ENCODE results near the gene EHD3. TPM values are rescaled to one million over a fixed set of nuclear protein-coding genes. Genes with fewer than 3 reads are reported as not detected.

Gene EHD3
- total and polyA plus RNA-seq, 3 donors from 2014 or later = 3.5 to 5.1 (median 4.5) TPM

DNA sequence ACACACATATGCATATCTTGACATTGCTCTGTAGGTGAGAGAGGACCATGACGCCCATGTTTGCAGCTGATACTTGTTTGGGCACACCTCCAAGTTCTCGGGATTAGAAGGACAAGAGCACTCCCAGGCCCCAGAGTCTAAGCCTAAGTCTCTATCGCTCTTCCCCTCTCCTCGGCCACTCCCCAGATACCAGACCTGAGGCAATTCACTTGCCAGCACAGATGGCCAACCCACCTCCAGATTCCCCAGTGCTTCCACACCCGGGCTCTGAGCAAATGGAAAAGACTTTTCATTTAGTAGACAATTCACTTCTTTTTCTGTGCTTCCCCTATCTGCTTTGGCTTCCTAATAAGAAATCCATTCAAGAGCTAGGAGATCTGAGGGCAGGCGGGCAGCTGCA lies 32.9 kb downstream of the EHD3 start:
- Histone ChIP-seq H3K27ac (no peak overlapping the region), H3K4me3 (no peak overlapping the region), H3K27me3 (no peaks in the 10 kb centered on the region), H3K9me3 (no peaks in the 10 kb centered on the region), H3K4me1 (no peaks in the 10 kb centered on the region), H3K36me3 (ENCODE audit: low read depth, missing control alignments) (no peaks in the 10 kb centered on the region)
- 68 to 78% methylated on average over 6 of the region's 6 CpGs for WGBS, 2 donors
- DNase-seq = no peak
- TF ChIP-seq, protein P1, sequence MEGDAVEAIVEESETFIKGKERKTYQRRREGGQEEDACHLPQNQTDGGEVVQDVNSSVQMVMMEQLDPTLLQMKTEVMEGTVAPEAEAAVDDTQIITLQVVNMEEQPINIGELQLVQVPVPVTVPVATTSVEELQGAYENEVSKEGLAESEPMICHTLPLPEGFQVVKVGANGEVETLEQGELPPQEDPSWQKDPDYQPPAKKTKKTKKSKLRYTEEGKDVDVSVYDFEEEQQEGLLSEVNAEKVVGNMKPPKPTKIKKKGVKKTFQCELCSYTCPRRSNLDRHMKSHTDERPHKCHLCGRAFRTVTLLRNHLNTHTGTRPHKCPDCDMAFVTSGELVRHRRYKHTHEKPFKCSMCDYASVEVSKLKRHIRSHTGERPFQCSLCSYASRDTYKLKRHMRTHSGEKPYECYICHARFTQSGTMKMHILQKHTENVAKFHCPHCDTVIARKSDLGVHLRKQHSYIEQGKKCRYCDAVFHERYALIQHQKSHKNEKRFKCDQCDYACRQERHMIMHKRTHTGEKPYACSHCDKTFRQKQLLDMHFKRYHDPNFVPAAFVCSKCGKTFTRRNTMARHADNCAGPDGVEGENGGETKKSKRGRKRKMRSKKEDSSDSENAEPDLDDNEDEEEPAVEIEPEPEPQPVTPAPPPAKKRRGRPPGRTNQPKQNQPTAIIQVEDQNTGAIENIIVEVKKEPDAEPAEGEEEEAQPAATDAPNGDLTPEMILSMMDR (IDR thresholded peaks at IDR 0.05) = no peak
- no peak for TF ChIP-seq POLR2A (IDR thresholded peaks at IDR 0.05)
- intact Hi-C loops (cut with DNase I; ENCODE audit: low total_unique reads) = no loop called here

DNA sequence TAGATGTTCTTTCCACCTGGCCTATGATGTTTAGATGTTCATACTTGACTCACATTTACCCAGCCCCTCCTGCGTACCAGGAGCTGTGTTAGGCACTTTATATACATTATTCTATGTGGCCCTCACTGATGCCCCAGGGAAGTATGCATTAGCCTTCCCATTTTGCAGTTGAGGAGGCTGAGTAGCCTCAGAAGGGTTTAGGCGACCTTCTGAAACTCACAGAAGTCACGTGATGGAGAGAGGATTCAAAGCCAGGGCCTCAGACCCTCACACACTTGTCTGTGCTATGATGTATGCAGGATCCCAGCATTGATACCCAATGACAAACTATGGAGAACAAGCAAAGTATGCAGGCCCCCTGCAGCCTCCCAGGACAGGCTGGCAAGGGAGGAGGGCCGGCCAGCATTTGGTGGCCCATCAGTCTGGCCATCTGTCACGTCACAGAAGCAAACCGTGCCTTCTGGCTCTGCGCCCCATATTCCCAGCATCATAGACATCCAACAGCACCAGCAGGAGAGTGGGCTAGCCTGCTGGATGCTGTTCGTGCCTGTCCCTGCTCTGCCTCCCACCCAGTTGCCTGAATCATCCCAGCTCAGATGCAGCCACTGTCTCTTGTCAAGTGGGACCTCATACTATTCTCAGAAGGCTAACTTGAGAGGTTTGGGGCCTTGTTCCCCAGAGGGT lies 33.6 kb downstream of the EHD3 start:
- H3K9me3 ChIP-seq = no peaks in the 10 kb centered on the region
- no peak overlapping the region for H3K27ac ChIP-seq
- H3K4me1 ChIP-seq = no peaks in the 10 kb centered on the region
- intact Hi-C loops (cut with DNase I; ENCODE audit: low total_unique reads) = no loop called here
- H3K4me3 ChIP-seq = no peak overlapping the region
- H3K27me3 ChIP-seq = no peaks in the 10 kb centered on the region
- H3K36me3 ChIP-seq (ENCODE audit: low read depth, missing control alignments) = no peaks in the 10 kb centered on the region
- TF ChIP-seq POLR2A (IDR thresholded peaks at IDR 0.05) = no peak
- TF ChIP-seq, protein P1 (IDR thresholded peaks at IDR 0.05) = no peak
- 87 to 94% methylated on average over 7 to 8 of the region's 8 CpGs for WGBS, 2 donors
- DNase-seq = no peak

DNA sequence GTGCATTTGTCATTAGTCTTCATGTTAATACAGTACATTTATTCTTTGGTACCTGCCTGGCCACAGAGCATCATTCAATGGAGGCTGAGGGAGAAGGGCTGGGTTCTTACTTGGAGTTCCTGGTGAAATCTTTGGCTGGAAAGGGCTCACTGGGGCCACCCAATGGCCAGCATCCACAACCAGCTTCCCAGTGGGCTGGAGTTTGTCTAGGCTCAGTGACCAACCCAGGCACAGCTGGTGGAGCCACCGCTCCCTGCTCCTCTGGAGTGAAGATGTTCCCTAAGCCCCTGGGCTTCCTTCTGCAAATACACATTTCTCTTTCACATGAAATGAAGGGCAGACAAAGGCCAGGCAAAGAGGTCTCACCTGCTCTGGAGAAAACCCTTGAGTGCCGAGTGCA lies 34.4 kb downstream of the EHD3 start:
- H3K36me3 ChIP-seq (ENCODE audit: low read depth, missing control alignments) = no peaks in the 10 kb centered on the region
- no peaks in the 10 kb centered on the region for H3K27me3 ChIP-seq
- WGBS, 2 donors = 94 to 100% methylated on average over 2 of the region's 2 CpGs
- H3K27ac ChIP-seq = no peak overlapping the region
- H3K9me3 ChIP-seq = no peaks in the 10 kb centered on the region
- no peaks in the 10 kb centered on the region for H3K4me1 ChIP-seq
- TF ChIP-seq POLR2A (IDR thresholded peaks at IDR 0.05) = no peak
- TF ChIP-seq, protein P1 (IDR thresholded peaks at IDR 0.05) = no peak
- DNase-seq = no peak
- no peak overlapping the region for H3K4me3 ChIP-seq
- intact Hi-C loops (cut with DNase I; ENCODE audit: low total_unique reads) = no loop called here

DNA sequence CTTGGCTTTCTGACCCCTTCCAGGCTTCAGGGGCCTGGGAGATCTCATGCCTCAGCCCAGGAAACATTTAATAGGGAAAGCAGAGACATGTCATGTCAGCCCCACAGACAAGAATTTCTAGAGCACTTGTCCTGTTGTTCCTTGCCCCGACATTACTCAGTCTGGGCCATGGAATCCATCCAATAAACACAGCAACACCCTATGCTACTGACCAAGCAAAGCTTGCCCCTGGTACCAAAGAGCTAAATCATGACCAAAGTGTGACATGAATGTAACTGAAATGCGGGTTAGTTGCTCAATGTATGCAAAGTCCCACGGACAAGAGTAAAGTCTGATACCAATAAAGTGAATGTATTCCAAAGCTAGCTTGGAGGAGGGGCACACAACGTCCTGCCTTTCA lies 35.1 kb downstream of the EHD3 start:
- H3K27me3 ChIP-seq = no peaks in the 10 kb centered on the region
- no peaks in the 10 kb centered on the region for H3K4me1 ChIP-seq
- H3K36me3 ChIP-seq (ENCODE audit: low read depth, missing control alignments) = no peaks in the 10 kb centered on the region
- intact Hi-C loops (cut with DNase I; ENCODE audit: low total_unique reads) = no loop called here
- WGBS, 2 donors = 77 to 86% methylated on average over 4 of the region's 4 CpGs
- no peak for TF ChIP-seq POLR2A (IDR thresholded peaks at IDR 0.05)
- TF ChIP-seq, protein P1 (IDR thresholded peaks at IDR 0.05) = no peak
- H3K4me3 ChIP-seq = no peak overlapping the region
- H3K27ac ChIP-seq = no peak overlapping the region
- DNase-seq = no peak
- H3K9me3 ChIP-seq = no peaks in the 10 kb centered on the region

DNA sequence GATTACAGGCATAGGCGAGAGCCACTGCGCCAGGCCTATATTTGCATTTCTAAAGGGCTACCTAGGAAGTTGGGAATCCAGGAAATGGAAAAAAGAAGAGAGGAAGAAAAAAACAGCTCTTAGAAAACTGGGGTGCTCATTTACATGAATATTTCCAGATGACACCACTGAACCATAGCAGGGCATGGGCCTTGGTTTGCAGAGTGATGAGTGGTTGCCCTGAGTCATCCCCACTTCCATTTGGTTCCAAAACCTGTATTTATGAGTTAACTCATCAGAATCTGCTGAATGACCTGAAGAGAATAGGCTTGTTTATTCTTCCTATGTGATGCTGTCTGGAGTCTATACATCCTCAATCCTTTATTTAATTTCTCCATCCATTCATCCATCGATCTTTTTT lies 36.2 kb downstream of the EHD3 start:
- intact Hi-C loops (cut with DNase I; ENCODE audit: low total_unique reads) = no loop called here
- WGBS, 2 donors = 94 to 98% methylated on average over 3 of the region's 3 CpGs
- no peak for DNase-seq
- Histone ChIP-seq H3K4me3 (no peak overlapping the region), H3K36me3 (ENCODE audit: low read depth, missing control alignments) (no peaks in the 10 kb centered on the region), H3K27ac (no peak overlapping the region), H3K27me3 (no peaks in the 10 kb centered on the region), H3K4me1 (no peaks in the 10 kb centered on the region), H3K9me3 (no peaks in the 10 kb centered on the region)
- TF ChIP-seq POLR2A (IDR thresholded peaks at IDR 0.05) = no peak
- TF ChIP-seq, protein P1 (IDR thresholded peaks at IDR 0.05) = no peak

Measured in testis (tissue), 3 donors.